HFFc6 (cell line): Measurements from ENCODE around the gene MATN3. TPM values are rescaled to one million over a fixed set of nuclear protein-coding genes. Genes with fewer than 3 reads are reported as not detected.

Experiments
- DNase-seq: peaks from one replicate; pipeline ENCODE4 v3.0.0-alpha.2; 2018
- H3K27ac Mint-ChIP-seq: 2 replicates; pipeline ENCODE4 v1.8.0; 2020; ENCODE audit warnings: mild to moderate bottlenecking, mixed read lengths
- H3K27me3 Mint-ChIP-seq: 2 replicates; pipeline ENCODE4 v1.8.0; 2021; ENCODE audit warnings: mild to moderate bottlenecking, moderate library complexity, mixed read lengths; ENCODE audit not compliant: insufficient read depth
- H3K36me3 Mint-ChIP-seq: 2 replicates; pipeline ENCODE4 v1.8.0; 2021; ENCODE audit warnings: low read depth, mixed read lengths
- H3K4me1 Mint-ChIP-seq: 2 replicates; pipeline ENCODE4 v1.8.0; 2020; ENCODE audit warnings: low read depth, mixed read lengths
- H3K4me3 Mint-ChIP-seq: 2 replicates; pipeline ENCODE4 v1.8.0; 2020; ENCODE audit warnings: mild to moderate bottlenecking, moderate library complexity, mixed read lengths
- H3K9me3 Mint-ChIP-seq: 2 replicates; pipeline ENCODE4 v1.8.0; 2020; ENCODE audit warnings: mild to moderate bottlenecking, mixed read lengths
- total RNA-seq, 6 experiments: library from RNA; stranded (reverse); fragmentation: NEBNext Ultra II Directional; extraction: Animal tissue kit (Norgen Biotek cat#: 25700); gene quantifications; 2 replicates in 1 of 6; 3 replicates in 5 of 6; pipeline ENCODE4 v1.2.3, GENCODE V29; 2021
- TF ChIP-seq, protein P1 (sequence below): fragments of 200-600 bp; sonication (generic); IDR thresholded peaks from 2 replicates; pipeline ENCODE4 v1.5.0; 2021; ENCODE audit warnings: antibody characterized with exemption, mild to moderate bottlenecking

The MATN3 gene
- total RNA-seq, 6 experiments from 2014 or later, result 0.69 to 1.5 (median 1.2) TPM

- peaks cover 7% of the 10 kb centered on the region for H3K36me3 Mint-ChIP-seq
- no peak for DNase-seq
- H3K27me3 Mint-ChIP-seq, result no peaks in the 10 kb centered on the region
- TF ChIP-seq, protein P1, sequence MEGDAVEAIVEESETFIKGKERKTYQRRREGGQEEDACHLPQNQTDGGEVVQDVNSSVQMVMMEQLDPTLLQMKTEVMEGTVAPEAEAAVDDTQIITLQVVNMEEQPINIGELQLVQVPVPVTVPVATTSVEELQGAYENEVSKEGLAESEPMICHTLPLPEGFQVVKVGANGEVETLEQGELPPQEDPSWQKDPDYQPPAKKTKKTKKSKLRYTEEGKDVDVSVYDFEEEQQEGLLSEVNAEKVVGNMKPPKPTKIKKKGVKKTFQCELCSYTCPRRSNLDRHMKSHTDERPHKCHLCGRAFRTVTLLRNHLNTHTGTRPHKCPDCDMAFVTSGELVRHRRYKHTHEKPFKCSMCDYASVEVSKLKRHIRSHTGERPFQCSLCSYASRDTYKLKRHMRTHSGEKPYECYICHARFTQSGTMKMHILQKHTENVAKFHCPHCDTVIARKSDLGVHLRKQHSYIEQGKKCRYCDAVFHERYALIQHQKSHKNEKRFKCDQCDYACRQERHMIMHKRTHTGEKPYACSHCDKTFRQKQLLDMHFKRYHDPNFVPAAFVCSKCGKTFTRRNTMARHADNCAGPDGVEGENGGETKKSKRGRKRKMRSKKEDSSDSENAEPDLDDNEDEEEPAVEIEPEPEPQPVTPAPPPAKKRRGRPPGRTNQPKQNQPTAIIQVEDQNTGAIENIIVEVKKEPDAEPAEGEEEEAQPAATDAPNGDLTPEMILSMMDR, result no peak
- H3K27ac Mint-ChIP-seq, result peak overlapping the region; percentile 19; the same call in 1 of the 2 replicates
- no peak overlapping the region for H3K4me3 Mint-ChIP-seq
- no peaks in the 10 kb centered on the region for H3K9me3 Mint-ChIP-seq
- H3K4me1 Mint-ChIP-seq, result peaks cover 79% of the 10 kb centered on the region
Observed at GRCh38 chr2:20044778-20045177, 32.3 kb upstream of the MATN3 start.

- H3K4me3 Mint-ChIP-seq, result no peak overlapping the region
Observed at GRCh38 chr2:20042531-20042930, 30.1 kb upstream of the MATN3 start.

DNA sequence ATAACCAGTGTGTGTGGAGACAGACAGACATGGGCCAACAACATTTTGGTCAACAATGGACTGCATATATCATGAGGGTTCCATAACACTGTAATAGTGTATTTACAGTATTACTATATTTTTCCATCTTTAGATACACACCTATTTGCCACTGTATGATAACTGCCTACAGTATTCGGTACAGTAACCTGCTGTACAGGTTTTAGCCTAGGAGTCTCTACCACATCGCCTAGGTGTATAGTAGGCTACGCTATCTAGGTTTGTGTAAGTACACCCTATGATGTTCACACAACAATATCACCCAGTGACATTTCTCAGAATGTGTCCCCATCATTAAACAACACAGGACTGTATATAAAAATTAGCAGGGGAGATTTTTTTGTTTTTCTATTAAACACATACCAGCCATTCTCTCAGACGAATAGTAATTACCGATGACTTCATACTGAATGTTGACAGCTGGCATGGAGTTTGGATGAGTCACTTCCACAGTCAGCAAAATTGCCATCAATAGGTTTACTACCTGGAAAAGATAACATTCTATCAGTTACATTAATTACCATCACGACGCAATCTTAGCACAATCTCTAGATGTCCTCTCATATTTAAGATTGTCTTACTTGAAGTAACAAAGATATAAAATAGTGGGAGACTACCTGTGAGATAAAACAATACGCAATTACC lies 28.2 kb upstream of the MATN3 start:
- TF ChIP-seq, protein P1, result no peak
- H3K9me3 Mint-ChIP-seq, result no peaks in the 10 kb centered on the region
- DNase-seq, result peak; percentile 33
- no peak overlapping the region for H3K27ac Mint-ChIP-seq
- H3K4me3 Mint-ChIP-seq, result no peak overlapping the region
- H3K36me3 Mint-ChIP-seq, result peaks cover 32% of the 10 kb centered on the region
- H3K27me3 Mint-ChIP-seq, result peaks cover 3% of the 10 kb centered on the region
- peaks cover 63% of the 10 kb centered on the region for H3K4me1 Mint-ChIP-seq

More at GRCh38 chr2:20042531-20042930, 30.1 kb upstream of the MATN3 start:
- TF ChIP-seq, protein P1, result no peak
- Mint-ChIP-seq H3K27ac (peak overlapping the region; percentile 11; the same call in 1 of the 2 replicates), H3K9me3 (no peaks in the 10 kb centered on the region), H3K36me3 (peaks cover 19% of the 10 kb centered on the region), H3K4me1 (peaks cover 63% of the 10 kb centered on the region), H3K27me3 (no peaks in the 10 kb centered on the region)
- no peak for DNase-seq

DNA sequence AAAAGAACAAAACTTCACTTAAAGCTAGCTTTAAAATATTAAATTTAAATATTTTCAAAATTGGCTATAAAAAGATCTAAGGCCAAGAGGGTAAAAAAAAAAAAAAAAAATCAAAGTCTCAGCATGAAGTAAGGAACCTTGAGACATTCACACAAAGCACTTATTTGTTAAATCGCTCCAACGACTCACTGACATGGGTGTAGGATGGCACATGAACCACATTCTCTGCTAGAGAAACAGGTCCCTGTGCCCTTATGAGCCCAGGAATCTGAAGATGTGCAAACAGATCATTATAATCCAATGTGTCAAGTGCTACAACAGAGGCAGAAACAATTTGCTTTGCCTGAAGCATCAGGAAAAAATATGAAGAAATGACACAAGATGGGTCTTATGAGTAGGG lies 25.2 kb upstream of the MATN3 start:
- Mint-ChIP-seq H3K9me3 (no peaks in the 10 kb centered on the region), H3K4me3 (no peak overlapping the region), H3K27me3 (peaks cover 3% of the 10 kb centered on the region), H3K36me3 (peaks cover 57% of the 10 kb centered on the region), H3K27ac (no peak overlapping the region; the same call in 1 of the 2 replicates), H3K4me1 (peaks cover 43% of the 10 kb centered on the region)
- DNase-seq, result no peak
- TF ChIP-seq, protein P1, result no peak

GRCh38 chr2:20035955-20036666 lies 23.6 kb upstream of the MATN3 start:
- Mint-ChIP-seq H3K4me3 (no peak overlapping the region), H3K4me1 (peaks cover 28% of the 10 kb centered on the region), H3K36me3 (peaks cover 72% of the 10 kb centered on the region), H3K27me3 (peaks cover 3% of the 10 kb centered on the region), H3K9me3 (no peaks in the 10 kb centered on the region), H3K27ac (no peak overlapping the region; the same call in 1 of the 2 replicates)
- TF ChIP-seq, protein P1, result no peak
- DNase-seq, result no peak
